GM18909 (cell line): ENCODE results near the gene FGF22.
"Not testable (repeated sequence)": the region's sequence is repeated elsewhere in the genome, so short reads cannot be mapped to it uniquely, and the experiment has no call there.

Source experiments
- ATAC-seq: cut with Tn5 transposase; IDR thresholded peaks from one replicate; pipeline ENCODE4 v1.9.1; 2021; ENCODE audit warnings: mild to moderate bottlenecking; ENCODE audit not compliant: unreplicated experiment, poor library complexity

FGF22 gene

DNA sequence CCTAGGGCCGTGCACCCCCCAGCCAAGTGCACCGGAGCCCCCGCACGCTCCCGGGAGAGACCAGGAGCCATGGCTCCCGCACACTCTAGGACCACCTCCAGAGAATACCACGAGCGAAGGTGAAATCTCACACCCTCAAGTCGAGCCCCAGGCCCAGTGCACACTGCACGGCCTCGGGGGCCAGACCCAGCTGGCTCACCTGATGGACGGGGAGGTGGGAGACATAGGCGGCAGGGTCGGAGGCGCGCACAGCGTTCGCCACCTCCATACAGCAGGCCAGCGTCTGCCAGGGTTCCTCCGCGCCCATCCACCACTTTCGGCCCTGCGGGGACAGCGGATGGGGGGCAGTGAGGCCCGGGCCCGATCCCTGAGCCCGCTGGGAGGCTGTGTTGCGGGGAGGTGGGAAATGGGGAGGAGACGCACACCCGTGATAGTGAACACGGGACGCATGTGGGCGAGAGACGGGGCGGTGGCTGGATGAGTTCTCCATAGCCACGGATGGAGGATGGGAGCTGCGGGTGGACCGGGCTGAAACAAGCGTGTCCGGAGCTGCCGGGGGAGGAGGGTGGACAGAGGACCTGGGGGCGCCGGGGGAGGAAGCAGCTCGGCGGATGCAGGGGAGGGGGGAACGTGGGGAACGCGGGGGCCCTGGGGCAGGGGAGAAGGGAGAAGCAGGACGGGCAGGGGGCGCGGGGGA, 19.4 kb upstream of the FGF22 start:
- no peak for ATAC-seq

DNA sequence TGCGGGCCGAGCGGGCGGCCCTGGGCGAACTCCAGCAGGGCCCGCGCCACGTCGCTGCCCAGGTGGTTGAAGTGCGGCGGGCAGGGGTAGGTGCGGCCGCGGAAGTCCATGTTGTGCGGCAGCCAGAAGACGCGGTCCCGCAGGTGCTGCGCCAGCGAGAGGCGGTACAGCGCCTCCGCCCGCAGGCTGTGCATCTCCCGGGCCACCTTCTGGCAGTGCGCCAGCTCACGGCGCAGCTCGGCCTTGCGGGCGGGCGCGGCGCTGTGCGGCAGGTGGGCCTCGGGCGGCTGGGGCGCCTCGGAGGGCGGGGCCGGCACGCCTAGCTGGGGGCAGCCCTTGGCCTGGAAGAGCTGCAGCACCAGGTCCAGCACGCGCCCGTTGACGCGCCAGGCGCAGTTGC, 18.5 kb upstream of the FGF22 start:
- not testable (repeated sequence) for ATAC-seq

DNA sequence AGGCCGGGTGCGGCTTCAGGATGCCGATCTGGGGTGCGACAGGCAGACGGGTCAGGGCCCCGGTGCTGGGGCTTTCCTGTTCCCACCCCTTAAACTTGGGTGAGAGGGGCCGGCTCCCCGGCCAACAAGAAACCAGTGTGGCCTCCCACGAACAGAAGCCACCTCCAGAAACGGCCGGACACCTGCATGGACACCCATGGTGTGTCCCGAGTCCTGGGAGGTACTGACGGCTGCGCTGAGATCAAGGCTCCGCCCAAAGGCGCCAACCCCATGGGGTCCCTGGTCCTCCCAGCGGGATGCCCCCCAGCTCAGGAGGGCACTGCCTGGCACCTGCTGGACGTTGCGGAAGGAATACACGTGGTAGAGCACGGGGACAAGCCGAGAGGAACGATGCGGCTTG, 17.9 kb upstream of the FGF22 start:
- ATAC-seq = no peak

DNA sequence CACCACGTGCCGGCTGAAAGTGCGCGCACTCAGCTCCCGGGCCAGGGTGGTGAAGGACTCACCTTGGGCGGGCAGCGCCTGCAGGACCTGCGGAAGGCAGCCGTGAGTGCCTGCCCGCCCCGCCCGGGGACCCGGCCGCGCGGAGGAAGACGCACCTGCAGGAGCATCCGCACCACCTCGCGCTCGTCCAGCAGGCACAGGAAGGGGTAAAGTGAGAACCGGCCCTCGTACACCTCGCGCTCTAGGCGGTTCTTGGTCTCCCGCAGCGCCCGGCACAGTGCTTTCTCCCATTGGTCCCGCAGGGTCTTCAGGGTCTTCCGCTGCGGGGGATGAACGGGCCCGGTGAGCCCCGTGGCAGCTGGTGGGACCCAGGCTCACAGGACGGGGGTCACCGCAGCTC, 17.0 kb upstream of the FGF22 start:
- no peak for ATAC-seq

DNA sequence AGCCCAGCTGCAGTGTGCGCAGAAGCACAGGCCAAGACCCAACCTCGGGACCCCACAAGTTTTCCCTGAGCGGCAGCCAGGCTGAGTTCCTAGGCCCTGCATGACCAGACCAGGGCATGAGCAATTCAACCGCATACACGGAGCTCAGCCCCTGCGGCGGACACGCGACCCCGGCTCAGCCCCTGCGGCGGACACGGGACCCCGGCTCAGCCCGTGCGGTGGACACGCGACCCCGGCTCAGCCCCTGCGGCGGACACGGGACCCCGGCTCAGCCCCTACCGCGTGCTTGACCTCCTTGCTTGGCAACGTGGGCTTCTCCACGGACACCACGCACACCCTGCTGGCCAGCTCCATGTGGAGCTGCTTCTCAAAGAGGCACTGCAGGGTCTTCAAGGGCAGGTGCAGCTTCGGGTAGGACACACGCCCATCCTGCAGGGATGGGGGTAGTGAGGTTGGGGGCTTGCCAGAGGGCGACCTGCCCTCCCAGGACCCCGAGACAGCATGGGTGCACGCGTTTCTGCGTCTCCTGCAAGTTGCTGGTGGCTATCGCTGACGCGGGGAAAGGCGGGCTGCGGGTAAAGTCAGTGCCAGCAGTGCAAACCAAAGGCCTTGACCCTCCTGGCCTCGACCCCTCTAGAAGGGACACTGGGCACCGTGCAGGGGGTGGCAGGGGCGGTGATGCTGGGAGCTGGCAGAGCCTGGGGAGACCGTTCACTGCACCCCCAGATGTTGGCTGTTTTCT, 16.3 kb upstream of the FGF22 start:
- no peak for ATAC-seq

DNA sequence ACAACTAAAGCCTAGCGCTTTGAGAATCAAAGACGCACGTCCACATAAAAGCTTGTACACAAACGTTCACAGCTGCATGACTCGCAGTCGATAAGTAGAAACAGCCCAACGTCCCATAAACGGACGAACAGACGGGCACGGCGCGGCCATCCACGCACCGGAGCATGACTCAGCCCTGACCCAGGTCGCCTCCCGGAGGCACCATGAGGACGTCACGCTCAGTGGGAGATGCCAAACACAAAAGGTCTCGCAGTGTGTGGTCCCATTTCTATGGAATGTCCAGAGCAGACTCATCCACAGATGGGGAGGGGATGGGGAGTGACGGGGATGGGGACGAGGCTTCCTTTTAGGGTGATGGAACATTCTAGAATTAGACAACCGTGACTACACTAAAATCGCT, 15.7 kb upstream of the FGF22 start:
- ATAC-seq = no peak

DNA sequence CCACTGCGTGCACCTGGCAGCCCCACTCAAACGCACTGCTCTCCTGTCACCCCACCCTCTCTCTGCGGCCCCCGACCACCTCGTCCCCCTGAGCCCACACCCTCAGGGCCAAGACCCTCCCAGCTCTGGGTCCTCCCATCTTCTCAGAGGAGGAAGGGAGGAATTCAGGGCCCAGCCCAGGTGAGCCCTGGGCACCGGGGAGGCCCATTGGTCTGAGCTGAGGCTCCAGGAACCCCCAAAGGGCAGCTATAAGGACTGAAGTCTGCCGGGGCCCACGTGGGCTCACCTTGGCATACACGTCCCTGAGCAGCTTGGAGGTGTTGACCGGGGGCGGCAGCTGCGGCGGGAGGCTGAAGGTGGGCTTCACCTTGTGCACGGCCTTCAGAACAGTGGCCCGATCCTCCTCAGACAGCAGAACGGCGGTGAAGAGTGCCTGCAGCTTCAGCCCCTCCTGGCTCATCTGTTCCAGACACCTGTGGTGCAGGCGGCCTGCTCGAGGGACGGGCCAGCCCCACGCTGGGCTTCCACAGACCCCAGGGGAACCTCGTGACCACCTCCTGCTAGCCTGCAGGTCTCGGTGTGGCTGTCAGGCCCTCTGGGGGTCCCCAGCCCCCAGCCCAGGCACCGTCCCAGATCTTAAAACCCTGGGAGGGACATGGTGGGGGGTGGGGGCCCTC, 15.1 kb upstream of the FGF22 start:
- no peak for ATAC-seq

DNA sequence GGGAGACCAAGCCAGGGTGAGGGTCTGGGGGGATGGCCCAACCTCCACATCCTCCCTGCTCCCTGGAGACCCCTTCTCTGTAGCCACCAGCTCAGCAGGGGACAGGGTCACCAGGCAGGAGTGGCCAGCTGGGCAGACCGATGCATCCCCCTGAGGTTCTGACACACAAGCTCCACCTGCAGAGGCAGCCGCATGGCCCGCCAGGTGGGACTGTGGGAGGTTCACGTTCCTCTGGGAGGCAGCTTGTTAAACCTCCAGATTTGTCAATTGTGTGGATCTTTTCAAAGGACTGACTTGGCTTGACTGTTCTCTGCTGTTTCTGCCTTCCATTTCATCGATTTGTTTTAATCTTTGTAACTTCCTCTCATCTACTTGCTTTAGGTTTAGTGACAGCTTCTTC, 14.4 kb upstream of the FGF22 start:
- ATAC-seq = no peak

DNA sequence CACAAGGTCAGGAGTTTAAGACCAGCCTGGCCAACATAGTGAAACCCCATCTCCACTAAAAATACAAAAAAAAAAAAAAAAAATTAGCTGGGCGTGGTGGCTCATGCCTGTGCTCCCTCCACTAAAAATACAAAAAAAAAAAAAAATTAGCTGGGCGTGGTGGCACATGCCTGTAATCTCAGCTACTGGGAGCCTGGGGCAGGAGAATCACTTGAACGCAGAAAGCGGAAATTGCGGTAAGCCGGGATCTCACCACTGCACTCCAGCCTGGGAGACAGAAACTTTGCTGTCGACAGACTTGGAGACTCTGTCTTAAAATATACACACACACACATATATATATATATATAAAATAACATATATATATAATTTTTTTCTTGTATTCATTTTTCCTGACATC, 13.1 kb upstream of the FGF22 start:
- not testable (repeated sequence) for ATAC-seq

DNA sequence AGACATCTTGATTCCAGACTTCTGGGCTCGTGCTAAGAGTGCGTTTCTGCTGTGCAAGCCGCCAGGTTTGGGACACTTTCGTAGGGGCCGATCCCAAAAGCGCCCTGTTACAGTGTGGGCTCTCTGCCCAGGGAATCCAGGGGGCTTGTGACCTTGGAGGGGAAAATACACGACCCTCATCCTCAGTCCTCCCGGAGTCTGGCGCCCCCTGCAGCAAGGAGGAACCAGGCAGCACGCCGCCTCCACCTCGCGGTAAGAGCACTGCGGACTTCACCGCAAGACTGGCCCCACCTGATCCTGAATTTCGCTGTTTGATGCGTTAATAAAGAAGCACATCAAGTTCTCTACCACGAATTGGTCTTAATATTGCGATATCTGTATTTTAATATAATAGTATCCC, 11.5 kb upstream of the FGF22 start:
- no peak for ATAC-seq

DNA sequence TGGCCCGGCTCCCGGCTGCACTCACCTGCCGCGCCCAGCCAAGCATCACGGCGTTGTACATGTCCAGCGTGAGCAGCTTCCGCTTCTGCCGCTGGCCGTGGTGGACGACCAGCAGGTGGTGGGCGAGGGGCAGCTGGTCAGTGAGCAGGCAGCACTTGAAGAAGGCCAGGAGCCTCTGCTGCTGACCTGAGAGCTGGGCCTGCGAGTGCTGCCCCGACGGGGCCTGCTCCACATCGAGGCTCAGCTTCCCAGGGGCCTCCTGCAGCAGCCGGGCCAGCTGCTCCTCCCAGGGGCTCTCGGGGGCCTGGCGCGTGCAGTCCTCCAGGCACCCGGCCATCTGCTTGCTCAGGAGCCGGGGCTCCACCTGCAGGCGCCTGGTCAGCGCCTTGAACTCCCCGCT, 10.2 kb upstream of the FGF22 start:
- ATAC-seq = not testable (repeated sequence)

DNA sequence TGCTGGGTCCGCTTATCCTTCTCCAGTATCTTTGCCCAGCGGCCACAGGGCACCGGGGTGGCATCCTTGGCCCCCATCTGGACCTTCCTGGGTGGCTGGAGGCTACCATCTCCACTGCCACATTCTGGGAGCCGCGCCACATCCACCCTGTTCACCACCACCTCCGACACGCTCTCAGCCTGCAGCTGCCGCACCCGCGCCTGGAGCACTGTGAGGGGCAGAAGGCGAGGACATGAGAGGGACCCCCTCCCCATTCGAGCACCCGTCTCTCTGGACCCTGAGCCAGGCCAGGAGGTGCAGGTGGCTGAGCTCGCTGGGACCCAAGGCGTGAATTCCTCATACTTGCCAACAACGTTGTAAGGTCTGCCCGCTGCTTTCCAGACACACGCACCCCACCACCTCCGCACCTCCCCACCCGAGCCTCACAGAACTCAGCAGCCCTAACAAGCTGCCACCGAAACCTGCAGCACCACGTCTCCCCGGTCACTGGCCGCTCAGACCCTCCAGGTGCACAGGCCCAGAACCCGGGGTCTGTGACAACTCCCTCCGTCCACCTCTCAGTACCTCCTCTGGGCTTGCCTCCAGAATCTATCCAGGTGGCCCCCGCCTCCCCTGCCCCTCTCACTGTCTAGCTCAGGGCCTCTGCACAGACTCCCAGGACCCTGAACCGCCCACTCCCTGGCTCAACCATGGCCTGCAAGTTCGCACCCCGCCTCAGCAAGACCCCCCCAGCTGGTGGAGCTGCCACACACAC, 9.5 kb upstream of the FGF22 start:
- no peak for ATAC-seq

DNA sequence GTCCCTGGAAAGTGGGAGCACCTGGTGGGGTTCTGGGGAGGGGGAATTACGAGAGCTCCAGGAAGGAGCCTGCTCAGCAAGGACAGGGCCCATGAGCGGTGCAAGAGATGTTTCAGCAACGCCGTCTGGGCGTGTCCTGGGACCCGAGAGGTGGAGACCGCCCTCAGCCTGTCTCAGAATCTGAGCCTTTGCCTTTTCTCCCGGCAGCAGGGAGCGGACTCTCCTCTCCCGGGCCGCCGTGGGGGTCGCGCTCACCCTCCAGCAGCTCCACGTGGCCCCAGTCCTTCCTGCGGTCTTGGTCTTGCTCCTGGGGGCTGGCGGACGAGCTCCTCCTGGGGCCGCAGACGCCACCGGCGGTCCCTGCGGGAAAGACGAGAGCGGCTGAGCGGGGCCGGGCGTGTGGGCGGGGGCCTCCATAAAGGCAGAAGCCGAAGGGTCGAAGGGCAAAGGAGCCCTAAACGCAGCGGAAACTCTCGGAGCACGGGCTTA, 7.1 kb upstream of the FGF22 start:
- ATAC-seq = peak; percentile 19

DNA sequence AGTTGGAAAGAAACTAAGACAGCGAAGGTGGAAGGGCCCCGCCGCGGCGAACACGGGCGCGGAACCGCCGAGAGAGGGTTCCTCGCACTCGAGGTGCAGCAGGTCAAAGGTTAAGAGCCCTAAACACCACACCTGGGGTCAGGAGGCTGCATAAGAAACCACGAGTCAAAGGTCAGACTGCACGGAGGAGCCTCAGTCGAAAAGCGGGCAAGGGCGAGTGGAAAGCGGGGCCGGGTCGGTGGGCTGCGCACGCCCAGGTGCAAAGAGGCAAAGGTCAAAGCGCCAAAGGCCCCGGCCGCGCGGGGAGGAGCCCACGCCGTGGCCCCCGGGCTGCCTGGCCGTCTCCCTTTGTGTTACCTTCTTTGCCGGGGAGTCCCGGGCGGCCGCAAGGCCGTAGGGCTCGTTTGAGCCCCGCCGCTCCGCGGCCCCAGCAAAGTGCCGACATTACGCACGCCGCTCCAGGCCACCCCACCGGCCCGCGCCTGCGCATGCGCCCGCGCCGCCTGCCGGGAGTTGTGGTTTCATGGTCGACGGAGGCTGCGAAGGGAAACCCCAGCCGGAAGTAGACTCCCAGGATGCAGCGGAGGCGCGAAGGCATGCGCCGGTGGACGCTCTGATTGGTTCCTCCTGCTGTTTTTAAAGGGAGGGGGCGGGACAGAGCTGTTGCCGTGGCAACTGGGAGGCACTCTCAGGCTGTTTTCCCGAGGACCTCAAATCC, 6.5 kb upstream of the FGF22 start, which contains the start of gene POLRMT:
POLRMT (minus strand) TSS at position 470 of the 718 bp plus-strand sequence; CDS start at position 445, 25 bp downstream.
- ATAC-seq = peak; percentile 92

DNA sequence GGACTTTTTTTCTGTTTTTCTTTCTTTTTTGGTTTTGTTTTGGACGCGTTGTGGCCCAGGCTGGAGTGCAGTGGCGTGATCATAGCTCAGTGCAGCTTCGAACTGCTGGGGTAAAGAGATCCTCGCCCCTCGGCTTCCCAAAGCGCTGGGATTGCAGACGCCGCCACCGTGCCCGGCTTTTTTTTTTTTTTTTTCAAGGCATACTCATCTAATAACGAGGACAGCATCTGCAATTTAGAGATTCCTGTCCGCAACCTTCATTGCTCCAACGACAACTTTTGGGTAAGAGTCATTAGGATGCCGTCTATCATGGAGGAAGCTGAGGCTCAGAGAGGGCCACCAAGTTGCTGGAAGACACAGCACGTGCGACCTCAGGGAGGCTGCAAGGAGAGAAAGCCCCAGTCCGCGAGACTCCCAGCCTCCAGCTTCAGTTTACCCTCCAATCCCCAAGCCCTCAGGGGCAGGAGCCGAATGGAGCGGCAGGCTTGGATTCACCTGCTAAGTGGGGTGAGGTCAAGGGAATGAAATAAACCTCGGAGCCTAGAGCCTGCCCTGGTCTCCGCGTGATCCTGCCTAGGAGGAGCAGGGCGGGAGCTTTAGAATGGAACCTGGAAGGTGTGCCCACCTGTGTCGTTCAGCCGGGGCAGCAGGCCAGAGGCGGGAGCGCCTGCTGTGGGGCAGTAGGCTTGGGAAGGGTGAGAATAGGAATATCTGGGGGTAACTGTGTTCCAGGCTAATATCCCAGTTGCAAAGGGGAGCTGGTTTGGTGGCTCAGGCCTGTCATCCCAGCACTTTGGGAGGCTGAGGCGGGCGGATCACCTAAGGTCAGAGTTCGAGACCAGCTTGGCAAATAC, 5.7 kb upstream of the FGF22 start:
- no peak for ATAC-seq

DNA sequence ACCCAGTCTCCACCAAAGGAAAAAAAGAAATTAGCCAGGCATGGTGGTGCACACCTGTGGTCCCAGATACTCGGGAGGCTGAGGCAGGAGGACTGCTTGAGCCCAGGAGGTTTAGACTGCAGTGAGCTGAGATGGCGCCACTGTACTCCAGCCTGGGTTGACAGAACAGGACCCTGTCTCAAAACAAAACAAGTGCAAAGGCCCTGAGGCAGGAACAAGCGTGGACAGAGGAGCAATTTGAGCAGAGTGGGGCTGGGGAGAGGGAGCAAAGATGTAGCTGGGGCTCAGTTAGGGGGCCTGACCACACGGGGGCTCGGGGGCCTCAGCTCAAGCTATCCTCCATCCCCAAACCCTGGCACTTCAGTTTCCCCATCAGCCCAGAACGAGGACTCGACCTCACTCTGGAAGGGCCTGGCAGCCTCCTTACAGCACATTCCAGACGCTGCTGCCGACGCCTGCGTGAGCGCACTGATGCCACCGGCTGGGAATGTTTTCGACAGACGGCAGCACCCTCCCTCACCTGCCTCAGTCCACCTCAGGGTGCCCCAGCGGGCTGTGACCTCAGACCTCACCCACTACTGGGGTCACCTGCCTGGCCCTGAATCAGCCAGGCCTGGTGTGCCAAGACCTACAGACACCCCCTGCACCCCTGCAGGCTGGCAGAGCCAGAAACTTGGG, 4.6 kb upstream of the FGF22 start:
- ATAC-seq = no peak

DNA sequence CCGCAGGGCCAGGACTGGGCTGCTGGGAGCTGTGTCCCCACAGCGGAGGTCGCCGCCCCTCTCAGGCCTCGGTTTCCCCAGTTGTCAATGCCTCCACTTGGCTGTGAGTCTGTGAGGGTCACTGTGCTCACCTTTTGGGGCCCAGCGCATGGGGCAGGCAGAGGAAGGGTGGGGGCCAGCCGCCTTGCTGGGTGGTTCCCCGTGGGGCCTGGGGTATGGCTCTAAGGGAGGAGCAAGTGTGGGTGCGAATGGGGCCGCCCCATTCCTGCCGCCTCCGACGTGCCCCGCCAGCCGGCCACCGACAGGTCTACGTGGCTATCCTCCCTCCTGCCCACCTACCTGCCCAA, 800 bp upstream of the FGF22 start:
- ATAC-seq = no peak

DNA sequence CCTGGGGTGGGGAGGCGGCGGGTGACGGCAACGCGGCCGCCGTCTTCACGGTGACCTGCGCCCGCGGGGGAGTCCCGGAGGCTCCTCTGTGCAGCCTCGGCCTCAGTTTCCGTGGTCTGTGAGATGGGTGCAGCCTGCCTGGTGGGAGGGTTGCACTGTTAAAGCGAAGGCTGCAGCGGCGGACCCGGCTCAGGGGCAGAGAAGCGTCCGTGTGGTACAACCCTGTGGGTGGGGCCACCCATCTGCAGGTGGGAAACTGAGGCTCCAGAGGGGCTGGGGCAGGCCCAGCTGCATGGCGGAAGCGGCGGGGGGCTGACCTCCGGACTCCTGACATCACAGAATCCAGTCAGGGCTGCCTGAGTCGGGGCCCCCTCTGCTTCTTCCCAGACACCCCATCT, 481 bp downstream of the FGF22 start:
- ATAC-seq = no peak
